H9 (cell line): ENCODE results near the gene INPP5A. TPM values are rescaled to one million over a fixed set of nuclear protein-coding genes. Genes with fewer than 3 reads are reported as not detected.

Experiments
- DNase-seq: peaks from one replicate; pipeline ENCODE4 v3.0.0-alpha.2; 2017
- H2AFZ ChIP-seq: one replicate; pipeline ENCODE4 v1.6.1; 2013; ENCODE audit warnings: mild to moderate bottlenecking, low read length, control low read depth, moderate library complexity
- H2AK5ac ChIP-seq: 2 replicates; pipeline ENCODE4 v1.6.1; 2013; ENCODE audit warnings: low read length, control low read depth, mixed read lengths; ENCODE audit not compliant: insufficient read length
- H2BK120ac ChIP-seq: one replicate; pipeline ENCODE4 v1.6.1; 2013; ENCODE audit warnings: low read depth, mild to moderate bottlenecking, low read length, control low read depth, inconsistent platforms; ENCODE audit not compliant: poor library complexity, severe bottlenecking
- H2BK12ac ChIP-seq: 2 replicates; pipeline ENCODE4 v1.6.1; 2013; ENCODE audit warnings: low read length, control low read depth, mixed read lengths, low read depth; ENCODE audit not compliant: insufficient read length
- H2BK15ac ChIP-seq: 2 replicates; pipeline ENCODE4 v1.6.1; 2013; ENCODE audit warnings: low read depth, low read length, control low read depth
- H2BK20ac ChIP-seq: one replicate; pipeline ENCODE4 v1.6.1; 2013; ENCODE audit warnings: low read depth, mild to moderate bottlenecking, low read length, control low read depth, inconsistent platforms; ENCODE audit not compliant: poor library complexity, severe bottlenecking
- H2BK5ac ChIP-seq: 2 replicates; pipeline ENCODE4 v1.6.1; 2013; ENCODE audit warnings: low read length, control low read depth, mixed read lengths; ENCODE audit not compliant: insufficient read length
- H3K14ac ChIP-seq: 2 replicates; pipeline ENCODE4 v1.6.1; 2013; ENCODE audit warnings: low read length, control low read depth; ENCODE audit not compliant: insufficient read depth
- H3K18ac ChIP-seq: 2 replicates; pipeline ENCODE4 v1.6.1; 2013; ENCODE audit warnings: low read depth, mild to moderate bottlenecking, mixed read lengths, low read length, control low read depth; ENCODE audit not compliant: insufficient read length
- H3K23ac ChIP-seq: 2 replicates; pipeline ENCODE4 v1.6.1; 2013; ENCODE audit warnings: low read length, control low read depth, mixed read lengths, low read depth; ENCODE audit not compliant: insufficient read length
- H3K23me2 ChIP-seq: 2 replicates; pipeline ENCODE4 v1.6.1; 2013; ENCODE audit warnings: low read depth, mild to moderate bottlenecking, mixed read lengths, low read length, control low read depth; ENCODE audit not compliant: insufficient read length, poor library complexity, severe bottlenecking
- H3K27ac ChIP-seq: 2 replicates; pipeline ENCODE4 v1.5.1; 2013; ENCODE audit warnings: low read length, control low read depth, mixed read lengths, low read depth; ENCODE audit not compliant: insufficient read length
- H3K27me3 ChIP-seq: 2 replicates; pipeline ENCODE4 v1.6.1; 2013; ENCODE audit warnings: low read length, control low read depth, inconsistent platforms; ENCODE audit not compliant: insufficient read depth
- H3K4ac ChIP-seq: 2 replicates; pipeline ENCODE4 v1.6.1; 2013; ENCODE audit warnings: low read depth, mild to moderate bottlenecking, control low read depth, inconsistent platforms, low read length, moderate library complexity
- H3K4me1 ChIP-seq: 2 replicates; pipeline ENCODE4 v1.6.1; 2013; ENCODE audit warnings: low read length, control low read depth, inconsistent platforms; ENCODE audit not compliant: insufficient read depth
- H3K4me2 ChIP-seq: 2 replicates; pipeline ENCODE4 v1.6.1; 2013; ENCODE audit warnings: low read length, control low read depth, mixed read lengths; ENCODE audit not compliant: insufficient read length, insufficient read depth
- H3K56ac ChIP-seq: 2 replicates; pipeline ENCODE4 v1.6.1; 2013; ENCODE audit warnings: low read depth, mild to moderate bottlenecking, mixed read lengths, low read length, control low read depth; ENCODE audit not compliant: insufficient read length
- H3K79me1 ChIP-seq: 2 replicates; pipeline ENCODE4 v1.6.1; 2013; ENCODE audit warnings: low read depth, mild to moderate bottlenecking, moderate library complexity, low read length, control low read depth, inconsistent platforms; ENCODE audit not compliant: insufficient read depth, poor library complexity, severe bottlenecking
- H3K79me2 ChIP-seq: 2 replicates; pipeline ENCODE4 v1.6.1; 2013; ENCODE audit warnings: low read length, control low read depth, inconsistent platforms; ENCODE audit not compliant: insufficient read depth
- H3K9ac ChIP-seq: 2 replicates; pipeline ENCODE4 v1.6.1; 2013; ENCODE audit warnings: low read length, control low read depth, mixed read lengths; ENCODE audit not compliant: insufficient read length; ENCODE audit errors: extremely low read depth
- H3K9me3 ChIP-seq: one replicate; pipeline ENCODE4 v1.6.1; 2013; ENCODE audit warnings: low read depth, low read length, inconsistent platforms; ENCODE audit not compliant: control insufficient read depth
- H3T11ph ChIP-seq: one replicate; pipeline ENCODE4 v1.6.1; 2013; ENCODE audit warnings: mild to moderate bottlenecking, low read length, control low read depth, inconsistent platforms
- H4K20me1 ChIP-seq: one replicate; pipeline ENCODE4 v1.6.1; 2013; ENCODE audit not compliant: control insufficient read depth, insufficient read length, insufficient read depth
- H4K5ac ChIP-seq: 2 replicates; pipeline ENCODE4 v1.6.1; 2013; ENCODE audit warnings: low read depth, mild to moderate bottlenecking, mixed read lengths, low read length, control low read depth; ENCODE audit not compliant: insufficient read length
- H4K8ac ChIP-seq: replicated peaks from 2 replicates; pipeline ENCODE4 v1.6.1; 2013; ENCODE audit warnings: low read length, control low read depth, mixed read lengths, low read depth; ENCODE audit not compliant: insufficient read length
- H4K91ac ChIP-seq: 2 replicates; pipeline ENCODE4 v1.6.1; 2013; ENCODE audit warnings: low read depth, mild to moderate bottlenecking, moderate library complexity, mixed read lengths, low read length, control low read depth; ENCODE audit not compliant: insufficient read length
- H3K27ac Mint-ChIP-seq, 3 experiments: 2 replicates in 2 of 3; 3 replicates in 1 of 3; pipeline ENCODE4 v1.8.0; 2020 to 2021; ENCODE audit warnings: mixed read lengths in 3 of 3, mild to moderate bottlenecking in 1 of 3, moderate library complexity in 1 of 3
- H3K27me3 Mint-ChIP-seq: 2 replicates; pipeline ENCODE4 v1.8.0; 2021; ENCODE audit warnings: low read depth, mild to moderate bottlenecking, moderate library complexity, mixed read lengths
- H3K36me3 Mint-ChIP-seq, 3 experiments: 2 replicates in 2 of 3; 3 replicates in 1 of 3; pipeline ENCODE4 v1.8.0; 2020 to 2021; ENCODE audit warnings: low read depth in 3 of 3, mixed read lengths in 3 of 3; ENCODE audit not compliant: insufficient read depth in 1 of 3
- H3K4me1 Mint-ChIP-seq, 2 experiments: 2 replicates each; pipeline ENCODE4 v1.8.0; 2020; ENCODE audit warnings: mixed read lengths in 2 of 2
- H3K4me3 Mint-ChIP-seq, 2 experiments: 2 replicates in 1 of 2; 3 replicates in 1 of 2; pipeline ENCODE4 v1.8.0; 2020 to 2021; ENCODE audit warnings: mild to moderate bottlenecking in 2 of 2, mixed read lengths in 2 of 2, moderate library complexity in 1 of 2
- H3K9me3 Mint-ChIP-seq, 2 experiments: 2 replicates in 1 of 2; 3 replicates in 1 of 2; pipeline ENCODE4 v1.8.0; 2020; ENCODE audit warnings: mild to moderate bottlenecking in 2 of 2, mixed read lengths in 2 of 2, moderate library complexity in 1 of 2
- CTCF ChIP-seq: fragments of 200-600 bp; sonication (generic); conservative IDR thresholded peaks from 3 replicates; pipeline ENCODE4 v1.8.0; 2021; ENCODE audit warnings: antibody characterized with exemption, mild to moderate bottlenecking
- WGBS: extraction: QIAGEN DNeasy Blood & Tissue Kit; methylation state at CpG from one replicate; pipeline ENCODE4 v1.1.7; 2013; ENCODE audit warnings: missing lambda C conversion rate, low lambda C conversion rate, mixed read lengths; ENCODE audit not compliant: insufficient read length; ENCODE audit errors: extremely low coverage; 5-methylcytosine and 5-hydroxymethylcytosine counted together
- total RNA-seq: library from RNA; stranded (reverse); gene quantifications from 2 replicates; pipeline ENCODE4 v1.2.1, GENCODE V29; 2021

Gene INPP5A
- total RNA-seq, 1 experiment from 2014 or later: 17.7 TPM

- no peak overlapping the region for H4K91ac ChIP-seq
- Mint-ChIP-seq H3K27me3 (peaks cover 2% of the 10 kb centered on the region; the same call in 1 of the 2 replicates), H3K4me1 (peaks cover 47 to 53% of the 10 kb centered on the region in 2 experiments)
Measured at GRCh38 chr10:132745511-132745910, 207.9 kb downstream of the INPP5A start.

More at GRCh38 chr10:132745511-132745910, 207.9 kb downstream of the INPP5A start:
- H3K27me3 ChIP-seq: no peaks in the 10 kb centered on the region
- no peak for DNase-seq
- no peak overlapping the region; the same call in 1 of the 2 replicates for H3K14ac ChIP-seq
- H3K9me3 ChIP-seq: no peaks in the 10 kb centered on the region
- H3K23ac ChIP-seq: no peak overlapping the region
- no peak overlapping the region for H3K4ac ChIP-seq
- no peak overlapping the region; the same call in 1 of the 2 replicates for H2BK15ac ChIP-seq
- no peaks in the 10 kb centered on the region for H3K79me2 ChIP-seq
- H3K4me1 ChIP-seq: no peaks in the 10 kb centered on the region; the same call in 1 of the 2 replicates
- H3K56ac ChIP-seq: no peak overlapping the region
- H3K27ac ChIP-seq: no peak overlapping the region
- H2AK5ac ChIP-seq: no peak overlapping the region
- H3T11ph ChIP-seq: no peak overlapping the region
- H3K4me2 ChIP-seq: no peak overlapping the region
- H2BK12ac ChIP-seq: no peak overlapping the region
- no peak for TF ChIP-seq CTCF
- H4K8ac ChIP-seq: no peak overlapping the region
- H3K36me3 Mint-ChIP-seq: no peaks in the 10 kb centered on the region; a peak in 1 of 7 replicates
- no peak overlapping the region for H2BK120ac ChIP-seq
- H2BK20ac ChIP-seq: no peak overlapping the region
- H3K27ac Mint-ChIP-seq: no peak overlapping the region
- H3K18ac ChIP-seq: no peak overlapping the region
- H2AFZ ChIP-seq: no peak overlapping the region
- H3K9ac ChIP-seq: no peak overlapping the region
- H3K79me1 ChIP-seq: no peaks in the 10 kb centered on the region
- no peak overlapping the region for H4K5ac ChIP-seq
- WGBS: no CpG with 5 or more reads among the region's 17 CpGs
- no peaks in the 10 kb centered on the region for H3K23me2 ChIP-seq
- H3K9me3 Mint-ChIP-seq: no peaks in the 10 kb centered on the region
- no peak overlapping the region for H3K4me3 Mint-ChIP-seq
- H4K20me1 ChIP-seq: no peaks in the 10 kb centered on the region
- H2BK5ac ChIP-seq: no peak overlapping the region
